ENCODE data around the gene AMPD3. TPM values are rescaled to one million over a fixed set of nuclear protein-coding genes. Genes with fewer than 3 reads are reported as not detected.

AMPD3 gene
- total and polyA plus RNA-seq, 2 of the 13 experiments (the other 11 are each of a cell fraction or from before 2014, with no cell fraction given): 0.33 to 2.3 TPM

GRCh38 chr11:10473371-10473770, 18.3 kb downstream of the AMPD3 start (continued):
- TF ChIP-seq ZUFSP (CRISPR knock-in tag; IDR thresholded peaks at IDR 0.05; ENCODE audit: borderline replicate concordance) (no peak), ZNF230 (CRISPR knock-in tag; IDR thresholded peaks at IDR 0.05) (no peak), AKAP8 (CRISPR knock-in tag; IDR thresholded peaks at IDR 0.05) (no peak)

- no peaks in the 10 kb centered on the region for H3K4me1 ChIP-seq (ENCODE audit: insufficient read depth, low read length)
- no TSS peak for BruUV-seq (replicated peaks)
- no peaks in the 10 kb centered on the region for H3K36me3 ChIP-seq (replicated peaks in 1 of 2; ENCODE audit: control insufficient read depth in 1 of 2, insufficient read depth in 2 of 2, low read length in 2 of 2)
- 40% methylated on average over 2 of the region's 2 CpGs for WGBS (ENCODE audit: low lambda C conversion rate)
- intact Hi-C loops (cut with micrococcal nuclease; ENCODE audit: unreplicated experiment): no loop called here
- no peak overlapping the region for H3K27ac ChIP-seq (ENCODE audit: extremely low read length, insufficient read depth, low read length)
- ChIA-PET CTCF (ENCODE audit: low intra/inter-chr PET ratio, low total read pairs) (no interaction called here), POLR2A (no interaction called here)
- no peak overlapping the region for H3K4me2 ChIP-seq (ENCODE audit: low read depth, low read length)
- DNase-seq (ENCODE audit: low spot score) (no peak), FAIRE-seq (no peak), ATAC-seq (no peak)
- in situ Hi-C loops (cut with HindIII; ENCODE audit: extremely low pct_ligation_motif_present, low pct_unique_long_range_greater_than_20kb): no loop called here
- H2AFZ ChIP-seq (ENCODE audit: low read length): no peak overlapping the region
- no peak for TF ChIP-seq ZNF446 (CRISPR knock-in tag; IDR thresholded peaks at IDR 0.05)
- no peaks in the 10 kb centered on the region for H3K27me3 ChIP-seq (ENCODE audit: control insufficient read depth in 1 of 2, insufficient read depth in 2 of 2, low read length in 2 of 2)
- no peak overlapping the region for H3K9ac ChIP-seq (ENCODE audit: insufficient read depth, low read depth, low read length)
- H3K9me3 ChIP-seq (ENCODE audit: low read length): no peaks in the 10 kb centered on the region
- H4K20me1 ChIP-seq (ENCODE audit: insufficient read depth, low read length): no peaks in the 10 kb centered on the region
- H3K79me2 ChIP-seq (ENCODE audit: insufficient read depth, low read length): no peaks in the 10 kb centered on the region
- H3K4me3 ChIP-seq (replicated peaks in 1 of 3; ENCODE audit: insufficient read depth in 1 of 3, low read depth in 2 of 3, low read length in 3 of 3): no peak overlapping the region
These were observed 19.5 kb downstream of the AMPD3 start for GRCh38 chr11:10474551-10474950.

- Histone ChIP-seq H3K9ac (ENCODE audit: insufficient read depth, low read depth, low read length) (no peak overlapping the region), H3K4me3 (replicated peaks in 1 of 3; ENCODE audit: insufficient read depth in 1 of 3, low read depth in 2 of 3, low read length in 3 of 3) (no peak overlapping the region), H2AFZ (ENCODE audit: low read length) (no peak overlapping the region), H3K27ac (ENCODE audit: extremely low read length, insufficient read depth, low read length) (no peak overlapping the region), H3K4me1 (ENCODE audit: insufficient read depth, low read length) (no peaks in the 10 kb centered on the region), H3K36me3 (replicated peaks in 1 of 2; ENCODE audit: control insufficient read depth in 1 of 2, insufficient read depth in 2 of 2, low read length in 2 of 2) (no peaks in the 10 kb centered on the region), H3K9me3 (ENCODE audit: low read length) (no peaks in the 10 kb centered on the region), H4K20me1 (ENCODE audit: insufficient read depth, low read length) (no peaks in the 10 kb centered on the region), H3K79me2 (ENCODE audit: insufficient read depth, low read length) (no peaks in the 10 kb centered on the region), H3K27me3 (ENCODE audit: control insufficient read depth in 1 of 2, insufficient read depth in 2 of 2, low read length in 2 of 2) (no peaks in the 10 kb centered on the region), H3K4me2 (ENCODE audit: low read depth, low read length) (no peak overlapping the region)
- ATAC-seq: no peak
- WGBS (ENCODE audit: low lambda C conversion rate): 56% methylated on average over 1 of the region's 1 CpG
- FAIRE-seq: no peak
- BruUV-seq (replicated peaks): no TSS peak
- in situ Hi-C loops (cut with HindIII; ENCODE audit: extremely low pct_ligation_motif_present, low pct_unique_long_range_greater_than_20kb) (no loop called here), intact Hi-C loops (cut with micrococcal nuclease; ENCODE audit: unreplicated experiment) (no loop called here)
- ChIA-PET CTCF (ENCODE audit: low intra/inter-chr PET ratio, low total read pairs) (no interaction called here), POLR2A (no interaction called here)
- no peak for DNase-seq (ENCODE audit: low spot score)
- no peak for TF ChIP-seq MIER3 (CRISPR knock-in tag; IDR thresholded peaks at IDR 0.05; ENCODE audit: borderline replicate concordance)
- TF ChIP-seq KIAA2018 (CRISPR knock-in tag; IDR thresholded peaks at IDR 0.05; ENCODE audit: borderline replicate concordance): no peak
- TF ChIP-seq THYN1 (CRISPR knock-in tag; IDR thresholded peaks at IDR 0.05; ENCODE audit: borderline replicate concordance, low read depth): no peak
These were observed 21.3 kb downstream of the AMPD3 start for GRCh38 chr11:10476342-10476741.

All from HepG2 (cell line).